ENCODE measurements around the gene GAS2L2.
A peak's percentile ranks its signal among the peaks of the same experiment; 100 is the strongest.

The GAS2L2 gene

DNA sequence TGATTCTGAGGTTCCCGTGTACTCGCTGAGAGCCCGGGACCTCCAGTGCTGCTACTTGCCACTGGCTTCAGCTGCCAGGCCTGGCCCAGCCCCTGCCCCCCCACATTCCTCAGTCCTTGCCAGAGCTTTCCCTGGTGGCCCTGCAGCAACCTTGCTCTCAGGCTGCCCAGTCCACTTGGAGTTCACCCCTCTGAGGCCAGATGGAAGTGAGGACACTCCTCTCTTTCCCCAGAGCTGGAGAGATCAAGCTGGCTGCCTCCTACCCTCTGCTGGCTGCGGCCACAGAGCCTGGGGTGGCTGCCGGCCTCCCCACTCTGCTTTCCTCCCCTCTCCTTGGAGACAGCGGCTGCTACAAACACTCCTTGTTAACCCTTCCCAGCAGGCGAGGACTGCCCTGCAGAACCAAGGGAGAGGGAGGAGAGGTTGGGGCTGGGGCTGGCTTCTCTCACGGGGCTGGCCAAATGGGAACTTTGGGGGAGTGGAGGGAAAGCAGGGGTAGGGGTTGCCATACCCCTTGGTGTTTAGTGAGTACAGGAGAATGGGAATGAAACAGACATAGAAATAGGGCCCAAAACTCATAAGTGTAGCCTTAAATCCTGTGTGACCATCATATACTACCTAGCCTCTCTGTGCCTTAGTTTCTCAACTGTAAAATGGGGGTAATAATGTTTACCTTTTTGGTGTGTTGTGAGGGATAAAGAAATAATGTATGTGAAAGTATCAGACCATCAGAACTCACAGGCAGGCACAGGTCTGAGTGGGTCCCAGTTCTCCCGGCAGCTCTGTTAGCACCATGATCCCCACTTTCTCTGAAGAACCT is at the start of gene GAS2L2:
GAS2L2 (minus strand) TSS at position 295 of the 820 bp plus-strand sequence. CDS start 389 bp downstream, outside the sequence.
- DNase-seq = no peak

DNA sequence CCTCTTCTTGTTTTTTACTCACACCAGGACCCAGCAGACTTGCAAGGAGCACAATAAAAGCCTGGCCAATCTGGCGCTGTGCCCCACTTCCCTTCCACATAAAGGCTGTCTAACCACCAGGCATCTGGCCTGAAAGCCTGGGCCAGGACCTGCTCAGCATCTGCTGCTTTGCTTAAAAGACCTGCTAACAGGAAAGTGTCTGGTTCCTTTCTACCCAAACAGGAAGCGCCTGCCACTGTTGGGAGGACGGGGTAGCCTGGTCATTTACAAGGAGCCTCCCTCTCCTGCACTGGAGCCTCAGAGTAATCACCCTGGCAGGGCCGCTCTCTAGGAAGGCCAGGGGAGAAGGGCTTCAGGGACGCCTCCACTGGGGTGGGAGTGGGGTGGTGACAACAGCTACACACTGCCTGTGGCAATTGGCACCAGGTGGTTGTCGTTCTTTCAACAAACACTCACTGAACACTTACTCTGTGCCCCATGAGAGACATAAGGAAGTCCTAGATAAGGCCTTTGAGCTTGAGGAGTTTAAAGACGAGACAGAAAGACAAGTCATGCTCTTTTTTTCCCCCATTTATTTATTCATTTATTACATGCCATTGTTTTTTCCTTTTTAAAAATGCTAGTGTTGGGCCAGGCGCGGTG is 48.7 kb upstream of the GAS2L2 start:
- peak; percentile 59 for DNase-seq

DNA sequence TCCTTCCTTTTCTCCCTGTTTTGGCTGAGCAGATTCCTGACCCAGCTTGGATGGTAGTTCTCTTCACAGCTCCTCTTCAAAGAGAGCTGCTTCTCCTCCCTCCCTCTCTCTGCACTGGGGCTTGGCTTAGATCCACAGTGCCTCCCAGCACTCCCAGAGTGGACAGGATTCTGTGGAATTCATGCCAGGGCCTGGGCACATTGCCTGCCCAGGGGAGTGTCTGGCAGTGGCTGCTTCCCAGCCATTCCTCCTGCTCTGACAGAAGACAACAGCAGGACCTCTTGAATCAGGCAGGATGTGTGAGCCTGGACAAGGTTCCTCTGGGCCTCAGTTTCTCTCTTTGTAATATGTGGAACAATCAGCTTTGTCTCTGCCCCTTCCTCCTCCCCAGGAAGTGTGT is 46.9 kb upstream of the GAS2L2 start:
- DNase-seq = no peak

DNA sequence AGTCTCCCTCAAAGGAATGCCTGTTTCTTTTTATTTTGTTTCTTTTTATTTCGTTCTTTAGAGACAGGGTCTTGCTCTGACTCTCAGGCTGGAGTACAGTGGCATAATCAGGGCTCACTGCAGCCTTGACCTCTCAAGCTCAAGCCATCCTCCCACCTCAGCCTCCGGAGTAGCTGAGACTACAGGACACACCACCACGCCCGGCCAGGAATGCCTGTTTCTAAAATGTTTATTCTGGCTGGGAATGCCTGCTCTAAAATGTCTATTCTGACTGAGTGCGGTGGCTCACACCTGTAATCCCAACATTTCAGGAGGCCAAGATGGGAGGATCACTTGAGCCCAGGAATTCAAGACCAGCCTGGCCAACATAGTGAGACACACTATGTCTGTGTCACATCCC is 44.9 kb upstream of the GAS2L2 start:
- DNase-seq = no peak

DNA sequence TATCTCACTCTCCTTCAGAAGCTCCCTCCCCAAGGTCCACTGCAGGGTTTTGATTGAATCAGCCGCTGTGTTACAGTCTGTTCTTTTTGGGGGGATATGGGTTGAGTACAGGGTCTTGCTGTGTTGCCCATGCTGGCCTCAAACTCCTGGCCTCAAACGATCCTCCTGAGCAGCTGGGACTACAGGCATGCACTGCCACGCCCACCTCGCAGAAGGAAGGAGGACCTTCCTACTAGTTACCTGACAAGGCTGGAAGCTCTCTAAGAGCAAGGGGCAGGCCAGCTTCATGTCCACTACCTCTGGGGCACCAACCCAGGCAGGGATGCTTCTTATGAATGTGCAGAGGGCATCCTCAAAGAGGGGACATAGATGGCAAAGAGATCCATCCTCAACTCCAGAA is 44.3 kb upstream of the GAS2L2 start:
- no peak for DNase-seq

DNA sequence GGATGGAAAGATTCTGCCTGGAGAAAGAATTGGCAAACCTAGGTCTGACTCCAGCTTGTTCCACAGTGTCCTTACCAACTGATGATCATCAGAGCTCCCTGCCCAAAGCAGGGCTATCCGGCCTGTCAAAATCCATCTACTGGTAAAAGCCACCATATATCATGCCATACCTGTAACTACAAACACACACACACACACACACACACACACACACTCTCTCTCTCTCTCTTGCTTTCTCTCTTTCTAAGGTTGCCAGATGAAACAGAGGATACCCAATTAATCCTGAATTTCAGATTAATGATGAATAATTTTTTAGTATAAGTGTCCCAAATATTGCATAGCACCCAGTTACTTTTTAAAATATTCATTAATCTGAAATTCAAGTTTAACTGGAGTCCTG is 43.9 kb upstream of the GAS2L2 start:
- no peak for DNase-seq

DNA sequence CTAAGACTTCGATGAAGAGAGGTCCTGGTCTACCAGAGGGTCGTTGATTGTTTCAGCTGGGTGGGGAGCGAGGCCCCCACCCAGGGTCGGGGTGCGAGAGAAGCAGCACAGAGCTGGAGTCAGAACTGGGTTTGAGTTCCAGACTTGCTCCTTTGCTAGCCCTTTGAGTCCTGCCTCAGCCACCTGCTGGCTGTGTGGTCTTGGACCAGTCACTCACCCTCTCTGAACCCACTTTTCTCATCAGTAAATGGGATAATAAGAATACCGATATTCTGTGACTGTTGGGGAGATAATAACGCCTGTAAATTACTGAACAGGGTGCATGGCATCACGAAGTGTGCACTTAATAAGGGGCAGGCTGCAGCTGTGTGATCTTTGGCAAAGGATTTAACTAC is 42.8 kb upstream of the GAS2L2 start:
- no peak for DNase-seq

DNA sequence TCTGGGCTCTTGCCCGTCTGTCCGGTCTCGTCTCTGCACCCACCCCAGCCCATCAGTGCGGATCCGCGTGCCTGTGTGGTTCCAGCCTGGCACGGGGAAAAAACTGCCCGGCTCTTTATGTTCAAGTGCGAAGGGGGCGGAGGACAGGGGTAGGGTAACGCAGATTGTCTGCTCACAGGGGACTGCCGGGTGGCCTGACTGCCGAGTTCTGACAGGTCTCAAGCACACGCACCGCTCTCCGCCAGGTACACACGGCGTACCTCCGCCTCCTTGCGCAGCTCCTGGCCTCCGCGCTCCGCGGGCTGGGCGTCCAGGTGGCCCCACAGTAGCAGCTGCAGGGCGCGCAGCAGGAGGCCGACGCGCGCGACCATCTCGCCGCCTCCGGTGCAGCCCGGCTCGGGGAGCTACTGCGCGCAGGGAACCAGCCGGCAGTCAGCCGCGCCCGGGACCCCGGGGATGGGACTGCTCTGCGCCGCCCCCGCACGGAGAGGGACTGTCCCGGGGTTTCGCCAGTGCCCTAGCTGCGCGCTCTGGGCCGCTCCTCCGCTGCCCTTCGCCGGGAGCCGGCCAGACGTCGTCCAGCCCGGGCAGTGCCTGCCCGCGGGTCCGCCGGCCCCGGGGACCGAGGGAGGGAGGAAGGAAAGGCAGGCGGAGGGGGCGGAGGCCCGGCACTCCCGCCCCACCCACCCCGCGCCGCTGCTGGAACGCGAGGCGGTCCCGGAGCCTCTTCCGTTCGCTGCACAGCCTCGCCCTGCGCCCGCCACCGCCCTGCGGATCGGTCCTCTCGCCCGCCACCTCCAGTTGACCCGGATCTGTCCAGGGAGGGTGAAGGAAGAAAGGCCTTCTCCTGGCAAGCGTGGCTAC is 42.2 kb upstream of the GAS2L2 start, which contains the start of gene MMP28:
MMP28 (minus strand) TSS at position 635 of the 864 bp plus-strand sequence; CDS start at position 371, 264 bp downstream.
- peak; percentile 56 for DNase-seq

DNA sequence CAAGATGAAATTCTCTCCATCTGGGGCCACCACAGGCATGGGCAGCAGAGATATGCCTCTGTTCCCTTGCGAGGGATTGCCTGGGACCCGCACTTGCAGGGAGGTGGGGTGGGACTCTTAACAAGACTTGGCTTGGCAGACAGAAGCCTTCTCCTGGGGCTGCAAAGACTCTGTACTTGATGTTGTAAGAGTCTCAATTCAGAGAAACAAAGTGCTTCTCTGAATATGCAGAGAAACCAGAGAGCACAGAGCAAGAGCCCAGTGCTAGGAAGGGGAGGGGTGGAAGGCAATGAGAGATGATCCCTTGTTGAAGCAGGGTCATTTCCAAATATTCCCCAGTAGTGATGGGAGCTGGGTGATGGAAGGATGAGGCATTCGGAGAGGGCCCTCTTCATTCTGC is 40.2 kb upstream of the GAS2L2 start:
- DNase-seq = no peak

DNA sequence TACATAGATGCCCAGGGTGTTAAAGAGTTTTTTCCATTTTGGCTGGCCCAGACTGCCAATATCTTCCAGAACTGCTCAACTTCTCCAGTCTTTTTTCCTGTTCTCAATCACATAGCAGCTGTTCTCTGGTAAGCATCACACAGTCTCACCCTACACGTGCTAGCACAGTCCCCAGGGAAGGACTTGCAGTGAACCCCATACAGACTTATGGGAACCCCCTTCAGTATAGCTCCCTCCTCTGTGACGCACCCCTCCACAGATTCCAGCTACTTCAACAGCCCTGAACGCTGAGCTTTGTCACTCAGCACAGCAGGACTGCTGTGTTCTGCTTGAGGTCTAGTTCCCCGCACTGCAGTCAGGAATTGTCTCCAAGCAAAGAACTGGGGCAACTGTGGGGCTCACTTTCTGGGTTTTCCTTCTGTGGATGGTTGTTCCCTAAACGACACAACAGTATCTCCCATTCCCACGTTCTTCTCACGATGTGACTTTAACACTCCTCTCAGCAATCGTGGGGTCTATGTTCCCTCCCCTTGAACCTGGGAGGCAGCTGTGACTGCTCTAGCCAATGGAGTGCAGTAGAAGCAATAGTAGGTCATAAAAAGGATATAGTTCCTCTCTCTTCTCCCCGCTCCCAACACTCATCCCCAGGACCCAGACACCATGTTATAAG is 38.8 kb upstream of the GAS2L2 start:
- no peak for DNase-seq

DNA sequence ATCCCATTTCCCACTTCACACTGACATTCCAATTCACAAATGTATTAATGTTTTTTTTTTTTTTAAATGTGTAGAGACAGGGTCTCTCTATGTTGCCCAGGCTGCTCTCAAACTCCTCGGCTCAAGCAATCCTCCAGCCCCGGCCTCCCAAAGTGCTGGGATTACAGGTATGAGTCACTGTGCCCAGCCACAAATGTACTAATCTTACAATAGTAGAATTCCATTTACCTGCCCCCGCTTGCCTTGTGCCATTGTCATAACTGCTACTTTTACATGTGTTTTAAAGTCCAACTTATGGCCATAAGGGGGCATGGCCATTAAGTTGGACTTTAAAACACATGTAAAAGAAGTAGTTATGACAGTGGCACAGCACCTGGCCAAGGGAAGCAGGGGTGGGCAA is 37.8 kb upstream of the GAS2L2 start:
- DNase-seq = no peak

DNA sequence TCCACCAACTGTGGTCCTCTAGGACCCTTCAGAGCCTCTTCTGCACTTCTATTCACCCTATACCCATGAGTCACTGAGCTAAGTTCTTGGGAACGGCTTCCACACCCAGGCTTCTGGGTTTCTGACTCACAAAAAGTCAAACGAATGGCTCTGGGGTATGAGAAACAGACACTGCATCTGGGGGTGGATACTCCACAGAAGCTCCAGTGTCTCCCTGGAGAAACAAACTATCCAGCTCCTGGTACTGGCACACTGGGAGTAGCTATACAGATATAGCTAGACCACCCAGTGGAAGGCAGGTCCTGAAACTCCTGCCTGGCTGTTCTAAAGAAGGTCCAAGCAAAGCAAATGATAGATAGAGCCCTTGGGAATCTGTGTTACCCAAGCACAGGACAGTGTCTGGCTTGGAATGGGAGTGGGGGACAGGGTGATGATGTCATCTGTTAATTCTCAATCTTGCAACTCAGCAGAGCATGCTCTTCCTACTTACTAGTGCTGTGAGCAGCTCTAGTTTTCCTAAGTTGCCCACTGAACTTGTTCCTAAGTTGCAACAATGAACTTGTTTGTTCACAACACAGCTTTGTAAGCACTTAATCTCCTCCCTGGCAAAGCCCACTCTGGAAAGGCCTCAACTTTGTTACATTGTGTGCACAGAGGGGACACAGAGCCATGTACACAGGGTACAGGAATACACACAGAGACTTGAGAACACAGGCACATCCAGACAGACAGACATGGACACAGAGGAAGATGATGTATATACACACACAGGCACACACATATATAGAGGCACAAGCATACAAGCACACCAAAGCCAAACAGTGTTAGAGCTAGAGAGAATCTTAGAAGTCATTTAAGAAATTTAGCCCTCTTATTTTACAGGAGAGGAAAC is 35.7 kb upstream of the GAS2L2 start:
- DNase-seq = no peak

DNA sequence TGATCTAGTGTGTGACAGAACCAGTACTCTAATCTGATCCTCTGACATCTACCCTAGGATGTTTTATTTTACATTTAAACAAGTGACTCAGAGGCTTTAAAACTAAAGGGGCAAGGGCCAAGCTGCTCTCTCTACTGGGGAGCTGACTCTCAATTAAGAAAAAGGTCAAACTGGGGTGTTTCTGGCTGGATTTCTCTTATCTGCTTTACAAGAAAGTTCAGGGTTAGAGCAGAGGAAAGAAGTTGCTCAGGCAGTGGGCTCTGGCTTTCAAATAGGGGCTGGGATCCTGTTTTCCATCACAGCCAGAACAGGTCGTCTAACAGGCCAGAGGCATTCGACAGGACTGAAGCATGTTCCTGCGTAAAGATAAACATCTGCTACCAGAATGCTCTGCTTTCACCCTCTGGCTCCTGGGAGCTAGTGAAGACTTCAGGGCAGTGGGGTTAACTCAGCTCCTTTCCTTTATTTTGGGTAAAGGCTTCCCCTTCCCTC is 33.9 kb upstream of the GAS2L2 start:
- DNase-seq = no peak

DNA sequence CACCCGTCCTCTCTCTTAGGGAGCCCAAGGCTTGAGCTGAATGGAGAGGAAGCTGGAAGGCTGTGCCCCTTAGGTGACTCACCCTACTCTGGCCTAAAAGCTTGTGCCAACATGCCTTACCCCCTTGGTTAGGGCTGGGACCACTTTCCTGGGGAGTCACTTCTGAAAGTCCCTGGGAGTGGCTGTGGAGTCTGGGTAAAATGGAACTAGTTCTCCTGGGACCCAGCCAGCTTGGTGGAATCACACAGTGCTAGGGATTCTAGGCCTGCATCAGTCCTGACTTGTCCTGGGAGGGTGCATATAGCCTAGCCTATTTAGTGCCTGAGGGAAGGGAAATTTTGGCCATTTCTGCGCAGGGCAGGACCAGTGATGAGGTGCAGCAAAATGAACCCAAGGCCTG is 31.9 kb upstream of the GAS2L2 start:
- no peak for DNase-seq

DNA sequence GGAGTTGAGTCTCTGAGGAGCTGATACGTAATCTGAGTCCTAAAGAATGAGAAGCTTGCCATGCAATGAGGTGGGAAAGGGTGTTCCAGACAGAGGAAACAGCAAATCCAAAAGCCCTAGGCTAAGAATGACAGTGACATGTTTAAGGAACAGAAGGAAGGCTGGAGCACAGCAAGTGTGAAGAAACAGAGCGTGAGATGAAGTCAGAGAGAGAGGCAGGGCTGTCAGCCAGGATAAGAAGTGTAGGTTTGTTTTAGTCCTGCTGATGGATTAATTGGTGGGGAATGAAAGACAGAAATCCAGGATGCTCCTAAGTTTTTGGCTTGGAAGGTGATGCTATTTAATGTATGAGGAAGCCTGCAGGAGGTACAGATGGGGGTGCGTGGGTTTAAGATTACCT is 27.9 kb upstream of the GAS2L2 start:
- DNase-seq = no peak

DNA sequence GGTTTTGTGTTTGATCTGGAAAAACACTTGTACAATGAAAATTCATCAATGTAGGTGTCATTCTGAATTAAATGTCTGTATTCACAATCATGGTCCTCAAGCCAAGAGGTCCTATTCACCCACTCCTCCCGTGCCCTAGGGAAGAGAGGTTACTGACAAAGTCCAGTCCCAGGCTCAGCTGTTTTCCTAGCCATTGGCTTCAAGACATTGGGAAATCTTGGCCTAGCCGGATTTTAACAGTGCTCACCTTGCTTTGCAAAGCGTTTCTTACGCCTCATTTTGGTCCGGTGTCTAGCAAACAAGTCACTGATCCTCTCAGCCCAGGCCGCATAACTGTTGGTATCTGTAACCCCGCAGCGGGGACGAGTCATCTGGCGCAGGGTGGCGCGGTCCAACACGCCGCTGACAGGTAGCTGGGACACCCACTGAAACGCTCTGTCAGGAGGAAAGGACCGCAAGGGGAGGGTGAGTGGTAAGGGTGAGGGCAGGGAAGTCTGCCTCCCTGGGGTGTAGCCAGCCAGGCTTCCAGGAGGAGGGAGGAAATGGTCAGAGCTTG is 25.7 kb upstream of the GAS2L2 start:
- DNase-seq = no peak

DNA sequence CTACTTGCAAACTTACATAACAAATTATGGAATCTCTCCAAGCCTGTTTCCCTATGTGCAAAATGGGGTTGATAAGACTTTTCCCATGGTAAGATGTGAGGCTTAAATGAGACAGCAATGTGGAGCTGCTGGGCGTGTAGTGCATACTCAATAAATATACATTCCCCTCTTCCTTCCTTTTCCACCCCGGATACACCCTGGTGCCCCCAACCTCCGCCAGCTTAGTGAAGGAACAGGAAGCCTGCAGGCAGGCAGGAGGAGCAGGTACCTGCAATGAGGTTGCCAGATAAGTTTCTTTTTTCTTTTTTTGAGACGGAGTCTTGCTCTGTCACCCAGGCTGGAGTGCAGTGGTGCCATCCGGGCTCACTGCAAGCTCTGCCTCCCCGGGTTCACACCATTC is 22.5 kb upstream of the GAS2L2 start:
- no peak for DNase-seq

DNA sequence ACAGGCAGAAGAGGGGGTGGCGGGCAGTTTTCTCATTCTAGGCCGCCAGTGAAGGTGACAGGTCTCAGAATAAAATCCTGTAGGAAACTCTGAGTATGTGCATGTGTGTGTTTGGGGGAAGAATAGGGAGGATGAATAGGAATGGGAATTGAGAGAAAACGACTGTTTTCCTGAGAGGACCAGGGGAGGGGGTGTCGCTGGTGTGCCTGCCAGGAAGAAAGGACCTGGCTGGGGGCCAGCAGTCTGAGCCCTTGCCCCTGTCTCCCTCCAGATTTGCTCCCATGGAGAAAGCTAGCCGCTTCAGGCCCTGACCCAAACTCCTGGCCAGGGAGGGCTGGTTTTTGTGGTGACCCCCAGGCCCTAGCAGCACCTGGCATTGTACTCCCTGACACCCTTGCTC is 22.0 kb upstream of the GAS2L2 start:
- DNase-seq = no peak

DNA sequence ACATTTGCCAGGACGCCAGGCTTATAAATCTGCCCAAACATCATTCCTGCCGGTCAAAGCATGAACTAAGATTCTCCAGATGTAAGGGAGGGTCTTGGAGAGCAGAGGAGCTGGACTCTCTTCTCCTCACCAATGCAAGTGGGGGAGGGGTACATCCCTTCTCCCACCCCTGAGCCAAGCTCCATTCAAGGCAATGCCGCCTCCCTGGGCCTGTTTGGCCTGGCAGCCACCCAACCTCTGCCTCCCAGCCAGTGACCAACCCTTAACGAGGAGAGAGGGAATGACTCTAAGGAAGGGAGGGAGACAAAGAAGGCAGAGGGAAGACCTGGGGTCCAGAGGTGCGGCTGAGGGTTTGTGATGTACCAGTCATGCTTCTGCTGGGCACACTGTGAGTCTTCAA is 21.5 kb upstream of the GAS2L2 start:
- no peak for DNase-seq

DNA sequence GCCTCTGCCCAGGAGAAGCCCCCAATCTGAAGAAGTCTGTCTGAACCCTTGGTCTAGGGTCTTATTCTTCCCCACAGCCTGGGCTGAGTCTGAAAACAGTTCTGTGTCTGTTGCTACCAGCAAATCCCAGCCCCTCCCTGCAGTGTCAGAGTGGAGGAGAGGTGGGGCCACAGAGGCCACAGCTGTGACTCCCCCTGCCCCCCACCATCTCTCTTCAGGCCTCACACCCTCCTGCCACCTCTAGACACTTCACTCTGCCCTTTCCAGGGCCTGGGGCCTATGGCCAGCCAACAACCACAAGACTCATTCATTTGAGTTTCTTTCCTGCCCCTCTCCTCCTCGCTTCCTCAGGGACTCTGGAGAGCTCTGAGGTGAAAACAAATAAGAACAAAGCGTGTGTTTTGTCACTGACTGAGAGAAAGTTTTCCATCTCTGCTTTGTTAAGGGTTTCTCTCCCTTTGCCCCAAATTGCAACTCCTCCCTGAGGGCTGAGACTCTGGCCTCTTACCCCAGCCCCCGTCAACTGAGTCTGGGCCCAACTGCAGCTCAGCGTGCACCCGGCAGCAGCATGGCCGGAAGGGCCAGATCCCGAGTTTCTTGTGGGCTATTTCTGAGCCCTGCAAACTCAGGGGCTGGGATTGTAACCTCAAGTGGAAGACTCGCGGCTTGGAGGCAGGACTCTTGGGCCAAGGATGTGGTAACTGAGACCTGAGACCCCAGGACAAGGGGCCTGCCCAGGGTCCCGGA is 20.8 kb upstream of the GAS2L2 start:
- no peak for DNase-seq

DNA sequence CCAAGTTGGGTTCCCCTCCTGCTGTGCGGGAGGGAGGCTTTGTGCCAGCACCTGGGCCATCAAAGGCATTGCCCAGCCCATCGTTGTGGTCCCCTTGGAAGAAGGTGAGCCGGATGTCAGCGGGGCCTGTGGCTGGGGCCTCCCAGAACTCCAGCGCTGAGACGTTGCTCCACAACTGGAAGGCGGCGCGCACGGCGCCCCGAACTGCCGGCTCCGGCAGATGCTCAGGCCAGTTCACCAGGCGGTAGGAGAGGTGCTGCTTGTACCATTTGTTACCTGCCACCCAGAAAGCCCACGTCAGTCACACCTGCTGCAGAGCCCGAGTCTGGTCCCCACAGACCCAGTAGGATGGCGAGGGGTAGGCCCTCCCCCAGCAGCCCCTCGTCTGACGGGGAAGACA is 20.1 kb upstream of the GAS2L2 start:
- DNase-seq = no peak

Data from NCI-H2171 (cell line).